ENCODE data around the gene RPS19BP1. TPM values are rescaled to one million over a fixed set of nuclear protein-coding genes. Genes with fewer than 3 reads are reported as not detected.

RPS19BP1 gene
- total RNA-seq, 1 experiment from 2014 or later: 85.8 TPM

- Histone ChIP-seq H3K4me1 (no peaks in the 10 kb centered on the region), H3K4me3 (ENCODE audit: low read depth, low read length) (no peak overlapping the region), H3K27me3 (replicated peaks; ENCODE audit: control insufficient read depth, insufficient read depth, low read length) (no peaks in the 10 kb centered on the region), H3K36me3 (ENCODE audit: control insufficient read depth, insufficient read depth, low read length) (no peaks in the 10 kb centered on the region), H3K9me3 (no peaks in the 10 kb centered on the region)
- Mint-ChIP-seq H3K4me3 (ENCODE audit: unreplicated experiment) (no peak overlapping the region), H3K9me3 (ENCODE audit: unreplicated experiment) (no peaks in the 10 kb centered on the region), H3K4me1 (ENCODE audit: low read depth, unreplicated experiment) (no peaks in the 10 kb centered on the region), H3K27me3 (ENCODE audit: insufficient read depth, unreplicated experiment) (peaks cover 25% of the 10 kb centered on the region), H3K27ac (ENCODE audit: unreplicated experiment) (no peak overlapping the region), H3K36me3 (ENCODE audit: insufficient read depth, unreplicated experiment) (no peaks in the 10 kb centered on the region)
- ChIA-PET POLR2A (no interaction called here), CTCF (no interaction called here)
- intact Hi-C loops (cut with micrococcal nuclease; ENCODE audit: unreplicated experiment): no loop called here
- no TSS peak for BruUV-seq (replicated peaks)
- TF ChIP-seq CTCF (IDR thresholded peaks at IDR 0.05; ENCODE audit: insufficient read depth in 1 of 2, low read depth in 1 of 2, low read length in 1 of 2, severe bottlenecking in 1 of 2, unreplicated experiment in 1 of 2): no peak
- no peak for DNase-seq
Observed at GRCh38 chr22:39546889-39547586, 14.5 kb upstream of the RPS19BP1 start.

- intact Hi-C loops (cut with micrococcal nuclease; ENCODE audit: unreplicated experiment): no loop called here
- Mint-ChIP-seq H3K9me3 (ENCODE audit: unreplicated experiment) (no peaks in the 10 kb centered on the region), H3K27ac (ENCODE audit: unreplicated experiment) (no peak overlapping the region), H3K4me1 (ENCODE audit: low read depth, unreplicated experiment) (no peaks in the 10 kb centered on the region), H3K36me3 (ENCODE audit: insufficient read depth, unreplicated experiment) (no peaks in the 10 kb centered on the region), H3K27me3 (ENCODE audit: insufficient read depth, unreplicated experiment) (peaks cover 21% of the 10 kb centered on the region), H3K4me3 (ENCODE audit: unreplicated experiment) (no peak overlapping the region)
- no peak for TF ChIP-seq CTCF (IDR thresholded peaks at IDR 0.05; ENCODE audit: insufficient read depth in 1 of 2, low read depth in 1 of 2, low read length in 1 of 2, severe bottlenecking in 1 of 2, unreplicated experiment in 1 of 2)
- Histone ChIP-seq H3K4me1 (no peaks in the 10 kb centered on the region), H3K4me3 (ENCODE audit: low read depth, low read length) (no peak overlapping the region), H3K36me3 (ENCODE audit: control insufficient read depth, insufficient read depth, low read length) (no peaks in the 10 kb centered on the region), H3K27me3 (replicated peaks; ENCODE audit: control insufficient read depth, insufficient read depth, low read length) (no peaks in the 10 kb centered on the region), H3K9me3 (no peaks in the 10 kb centered on the region)
- BruUV-seq (replicated peaks): no TSS peak
- DNase-seq: peak in 1 of 2 experiments; percentile 75
- ChIA-PET CTCF (no interaction called here), POLR2A (no interaction called here)
Observed at GRCh38 chr22:39545386-39546365, 13.1 kb upstream of the RPS19BP1 start.

- ChIA-PET POLR2A (no interaction called here), CTCF (interaction anchor here (1.1 kb wide), 1 partner anchor 494 kb away, joined by 4 read pairs; no protein-coding TSS in a partner anchor)
- Mint-ChIP-seq H3K36me3 (ENCODE audit: insufficient read depth, unreplicated experiment) (no peaks in the 10 kb centered on the region), H3K4me3 (ENCODE audit: unreplicated experiment) (no peak overlapping the region), H3K4me1 (ENCODE audit: low read depth, unreplicated experiment) (no peaks in the 10 kb centered on the region), H3K27ac (ENCODE audit: unreplicated experiment) (no peak overlapping the region), H3K9me3 (ENCODE audit: unreplicated experiment) (no peaks in the 10 kb centered on the region), H3K27me3 (ENCODE audit: insufficient read depth, unreplicated experiment) (peaks cover 18% of the 10 kb centered on the region)
- intact Hi-C loops (cut with micrococcal nuclease; ENCODE audit: unreplicated experiment): no loop called here
- no peaks in the 10 kb centered on the region for H3K27me3 ChIP-seq (replicated peaks; ENCODE audit: control insufficient read depth, insufficient read depth, low read length)
- H3K36me3 ChIP-seq (ENCODE audit: control insufficient read depth, insufficient read depth, low read length): no peaks in the 10 kb centered on the region
- H3K4me1 ChIP-seq: no peaks in the 10 kb centered on the region
- TF ChIP-seq CTCF (IDR thresholded peaks at IDR 0.05; ENCODE audit: insufficient read depth in 1 of 2, low read depth in 1 of 2, low read length in 1 of 2, severe bottlenecking in 1 of 2, unreplicated experiment in 1 of 2): peak; percentile 34 to 36
- no peaks in the 10 kb centered on the region for H3K9me3 ChIP-seq
- peak in 1 of 2 experiments; percentile 36 for DNase-seq
- no TSS peak for BruUV-seq (replicated peaks)
- no peak overlapping the region for H3K4me3 ChIP-seq (ENCODE audit: low read depth, low read length)
Observed at GRCh38 chr22:39543095-39543494, 10.5 kb upstream of the RPS19BP1 start.
